ENCODE data around the gene LIN7B. TPM values are rescaled to one million over a fixed set of nuclear protein-coding genes. Genes with fewer than 3 reads are reported as not detected.

The LIN7B gene
- total RNA-seq, 4 donors from 2014 or later = 25.7 to 97.9 (median 34.0) TPM

- TF ChIP-seq POLR2A (IDR thresholded peaks at IDR 0.05) = peak; percentile 86 to 92
- TF ChIP-seq, protein P1, sequence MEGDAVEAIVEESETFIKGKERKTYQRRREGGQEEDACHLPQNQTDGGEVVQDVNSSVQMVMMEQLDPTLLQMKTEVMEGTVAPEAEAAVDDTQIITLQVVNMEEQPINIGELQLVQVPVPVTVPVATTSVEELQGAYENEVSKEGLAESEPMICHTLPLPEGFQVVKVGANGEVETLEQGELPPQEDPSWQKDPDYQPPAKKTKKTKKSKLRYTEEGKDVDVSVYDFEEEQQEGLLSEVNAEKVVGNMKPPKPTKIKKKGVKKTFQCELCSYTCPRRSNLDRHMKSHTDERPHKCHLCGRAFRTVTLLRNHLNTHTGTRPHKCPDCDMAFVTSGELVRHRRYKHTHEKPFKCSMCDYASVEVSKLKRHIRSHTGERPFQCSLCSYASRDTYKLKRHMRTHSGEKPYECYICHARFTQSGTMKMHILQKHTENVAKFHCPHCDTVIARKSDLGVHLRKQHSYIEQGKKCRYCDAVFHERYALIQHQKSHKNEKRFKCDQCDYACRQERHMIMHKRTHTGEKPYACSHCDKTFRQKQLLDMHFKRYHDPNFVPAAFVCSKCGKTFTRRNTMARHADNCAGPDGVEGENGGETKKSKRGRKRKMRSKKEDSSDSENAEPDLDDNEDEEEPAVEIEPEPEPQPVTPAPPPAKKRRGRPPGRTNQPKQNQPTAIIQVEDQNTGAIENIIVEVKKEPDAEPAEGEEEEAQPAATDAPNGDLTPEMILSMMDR (IDR thresholded peaks at IDR 0.05 in 4 of 5, conservative IDR thresholded peaks at IDR 0.05 in 1 of 5) = peak in 2 of 5 experiments; percentile 18 to 53
- in situ Hi-C loops (cut with MboI; ENCODE audit: low sequenced_read_pairs in 4 of 4) = loop anchor here in 1 of 4 donors (10.0 kb wide), 1 partner anchor 120 kb away; no protein-coding TSS in a partner anchor
- intact Hi-C loops (cut with DNase I; ENCODE audit: low total_unique reads) = loop anchor here (1.0 kb wide), 1 partner anchor 10 kb away; no protein-coding TSS in a partner anchor
- Histone ChIP-seq H3K27me3 (no peaks in the 10 kb centered on the region), H3K27ac (peak within 1 kb of the TSS; percentile 90 to 98 (median 92)), H3K36me3 (peaks cover 0 to 18% of the 10 kb centered on the region in 2 donors), H3K9me3 (no peaks in the 10 kb centered on the region), H3K4me1 (peaks cover 18 to 26% of the 10 kb centered on the region in 2 donors), H3K4me3 (peak within 1 kb of the TSS; percentile 88 to 99 (median 92))
- peak; percentile 90 to 94 for ATAC-seq
- peak; percentile 99 for DNase-seq
Measured at GRCh38 chr19:49085020-49085867, 28.9 kb upstream of the LIN7B start, which contains the start of gene SNRNP70. TSS of gene SNRNP70 (plus strand) at chr19:49085451. CDS start at chr19:49086415, 964 bp downstream.

DNA sequence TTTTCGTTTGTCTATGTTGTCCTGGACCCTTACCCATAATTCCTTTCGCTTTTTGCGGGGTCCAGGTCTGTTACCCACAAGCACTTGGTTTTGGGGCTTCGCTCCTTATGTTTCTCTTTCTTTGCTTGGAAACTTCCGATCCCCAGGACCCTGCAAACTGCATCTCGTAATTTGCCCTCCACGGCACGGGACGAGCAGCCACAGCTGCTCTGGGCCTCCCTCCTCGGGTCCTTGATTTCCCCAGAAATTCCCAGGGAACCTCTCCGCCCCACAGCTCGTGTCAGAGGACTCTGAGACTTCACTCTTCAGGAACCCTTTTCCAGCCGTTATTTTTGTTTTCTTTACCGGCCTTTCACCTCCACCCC is 28.3 kb upstream of the LIN7B start:
- Histone ChIP-seq H3K9me3 (no peaks in the 10 kb centered on the region), H3K27me3 (no peaks in the 10 kb centered on the region), H3K4me3 (peak overlapping the region; percentile 88 to 99 (median 92)), H3K4me1 (peaks cover 18 to 26% of the 10 kb centered on the region in 2 donors), H3K27ac (peak overlapping the region; percentile 90 to 98 (median 92)), H3K36me3 (peaks cover 0 to 24% of the 10 kb centered on the region in 2 donors)
- ATAC-seq (no peak), DNase-seq (no peak)
- intact Hi-C loops (cut with DNase I; ENCODE audit: low total_unique reads) (loop anchor here (1.0 kb wide), 1 partner anchor 11 kb away; no protein-coding TSS in a partner anchor), in situ Hi-C loops (cut with MboI; ENCODE audit: low sequenced_read_pairs in 4 of 4) (loop anchor here in 1 of 4 donors (10.0 kb wide), 1 partner anchor 119 kb away; no protein-coding TSS in a partner anchor)
- TF ChIP-seq, protein P1 (IDR thresholded peaks at IDR 0.05 in 4 of 5, conservative IDR thresholded peaks at IDR 0.05 in 1 of 5) = no peak
- no peak for TF ChIP-seq POLR2A (IDR thresholded peaks at IDR 0.05)

GRCh38 chr19:49086296-49086695 is 27.9 kb upstream of the LIN7B start:
- DNase-seq (no peak), ATAC-seq (no peak)
- intact Hi-C loops (cut with DNase I; ENCODE audit: low total_unique reads) = no loop called here
- H3K4me1 ChIP-seq = peaks cover 18 to 26% of the 10 kb centered on the region in 2 donors
- no peaks in the 10 kb centered on the region for H3K27me3 ChIP-seq
- no peaks in the 10 kb centered on the region for H3K9me3 ChIP-seq
- peaks cover 0 to 28% of the 10 kb centered on the region in 2 donors for H3K36me3 ChIP-seq
- H3K27ac ChIP-seq = peak overlapping the region; percentile 90 to 98 (median 92)
- peak overlapping the region; percentile 88 to 99 (median 92) for H3K4me3 ChIP-seq
- in situ Hi-C loops (cut with MboI; ENCODE audit: low sequenced_read_pairs in 4 of 4) = loop anchor here in 1 of 4 donors (10.0 kb wide), 1 partner anchor 119 kb away; no protein-coding TSS in a partner anchor
- TF ChIP-seq, protein P1 (IDR thresholded peaks at IDR 0.05 in 4 of 5, conservative IDR thresholded peaks at IDR 0.05 in 1 of 5) = no peak
- TF ChIP-seq POLR2A (IDR thresholded peaks at IDR 0.05) = no peak

DNA sequence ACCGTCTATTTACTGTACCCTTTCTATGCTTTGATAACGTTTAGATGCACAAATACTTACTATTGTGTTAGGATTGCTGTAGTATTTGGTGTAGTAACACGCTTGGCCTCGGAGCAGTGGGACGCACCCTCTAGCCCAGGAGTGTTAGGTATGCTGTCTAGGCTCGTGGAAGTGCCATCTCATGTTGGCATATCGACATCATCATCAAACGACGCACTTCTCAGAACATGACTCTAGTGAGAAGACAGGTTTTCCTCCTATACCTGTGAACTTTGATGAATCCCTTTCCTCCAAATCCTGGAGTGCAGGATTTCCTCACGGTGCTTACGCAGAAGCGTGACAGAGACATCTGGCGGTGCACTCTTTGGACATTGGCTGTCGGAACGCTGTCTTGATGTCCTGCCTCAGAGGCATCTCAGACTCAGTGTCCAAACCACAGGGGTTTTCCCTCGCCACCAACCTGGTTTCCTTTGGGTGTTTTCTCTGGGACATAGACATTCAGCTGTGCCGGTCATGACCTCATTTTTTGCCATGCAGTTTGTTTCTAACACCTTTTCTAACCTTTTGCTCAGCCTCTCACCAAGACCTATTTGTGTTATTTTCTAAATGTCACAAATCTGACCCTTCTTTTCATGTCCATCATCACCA is 22.7 kb upstream of the LIN7B start:
- Histone ChIP-seq H3K4me3 (no peak overlapping the region), H3K36me3 (peaks cover 0 to 58% of the 10 kb centered on the region in 2 donors), H3K4me1 (peaks cover 34 to 38% of the 10 kb centered on the region in 2 donors), H3K27ac (no peak overlapping the region), H3K27me3 (no peaks in the 10 kb centered on the region), H3K9me3 (no peaks in the 10 kb centered on the region)
- TF ChIP-seq POLR2A (IDR thresholded peaks at IDR 0.05) = no peak
- TF ChIP-seq, protein P1 (IDR thresholded peaks at IDR 0.05 in 4 of 5, conservative IDR thresholded peaks at IDR 0.05 in 1 of 5) = no peak
- DNase-seq (no peak), ATAC-seq (no peak)
- intact Hi-C loops (cut with DNase I; ENCODE audit: low total_unique reads) (no loop called here), in situ Hi-C loops (cut with MboI; ENCODE audit: low sequenced_read_pairs in 4 of 4) (loop anchor here in 1 of 4 donors (10.0 kb wide), 1 partner anchor 113 kb away; no protein-coding TSS in a partner anchor)
